Retinal pigment epithelial cell (primary cell): Measurements from ENCODE around the gene CNTROB.

Experiments
- DNase-seq: peaks from one replicate; pipeline ENCODE4 v3.0.0-alpha.2; 2010; ENCODE audit warnings: low read depth
- H3K4me3 ChIP-seq: 2 replicates; pipeline ENCODE4 v1.5.1; 2011; ENCODE audit warnings: mild to moderate bottlenecking, low read length, control low read depth, moderate library complexity
- TF ChIP-seq, protein P1 (sequence below): conservative IDR thresholded peaks from 2 replicates; pipeline ENCODE4 v1.5.1; 2011; ENCODE audit warnings: low read depth, low read length, control low read depth, inconsistent platforms

Gene CNTROB

DNA sequence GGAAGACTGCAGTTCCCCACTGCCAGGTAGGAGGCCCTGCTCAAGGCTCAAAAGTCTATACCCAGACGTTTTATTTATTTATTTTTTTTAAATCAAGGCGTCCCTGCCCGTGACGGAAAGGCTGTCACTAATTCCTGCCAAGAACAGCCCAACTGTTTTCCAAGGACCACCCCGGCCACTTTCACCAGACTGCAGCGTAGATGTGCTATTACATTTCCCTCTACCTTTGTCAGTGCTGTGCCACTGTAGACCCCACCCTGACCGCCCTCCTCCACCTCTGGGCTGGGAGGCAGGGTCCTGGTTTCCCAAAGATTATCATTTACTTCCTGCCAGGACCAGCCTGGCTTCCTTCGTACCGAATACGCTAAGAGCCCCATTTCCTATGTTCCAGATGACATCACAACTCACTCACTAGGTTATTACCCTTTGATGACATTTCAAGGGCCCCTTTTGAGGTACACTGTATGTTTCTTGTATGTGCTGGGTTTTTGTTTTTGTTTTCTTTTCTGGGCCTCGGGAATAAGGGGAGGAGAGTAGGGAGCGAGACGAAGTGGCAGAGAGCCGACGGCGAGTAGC lies 9.6 kb upstream of the CNTROB start:
- TF ChIP-seq, protein P1, sequence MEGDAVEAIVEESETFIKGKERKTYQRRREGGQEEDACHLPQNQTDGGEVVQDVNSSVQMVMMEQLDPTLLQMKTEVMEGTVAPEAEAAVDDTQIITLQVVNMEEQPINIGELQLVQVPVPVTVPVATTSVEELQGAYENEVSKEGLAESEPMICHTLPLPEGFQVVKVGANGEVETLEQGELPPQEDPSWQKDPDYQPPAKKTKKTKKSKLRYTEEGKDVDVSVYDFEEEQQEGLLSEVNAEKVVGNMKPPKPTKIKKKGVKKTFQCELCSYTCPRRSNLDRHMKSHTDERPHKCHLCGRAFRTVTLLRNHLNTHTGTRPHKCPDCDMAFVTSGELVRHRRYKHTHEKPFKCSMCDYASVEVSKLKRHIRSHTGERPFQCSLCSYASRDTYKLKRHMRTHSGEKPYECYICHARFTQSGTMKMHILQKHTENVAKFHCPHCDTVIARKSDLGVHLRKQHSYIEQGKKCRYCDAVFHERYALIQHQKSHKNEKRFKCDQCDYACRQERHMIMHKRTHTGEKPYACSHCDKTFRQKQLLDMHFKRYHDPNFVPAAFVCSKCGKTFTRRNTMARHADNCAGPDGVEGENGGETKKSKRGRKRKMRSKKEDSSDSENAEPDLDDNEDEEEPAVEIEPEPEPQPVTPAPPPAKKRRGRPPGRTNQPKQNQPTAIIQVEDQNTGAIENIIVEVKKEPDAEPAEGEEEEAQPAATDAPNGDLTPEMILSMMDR = no peak
- H3K4me3 ChIP-seq = peak overlapping the region; percentile 40
- DNase-seq = no peak

DNA sequence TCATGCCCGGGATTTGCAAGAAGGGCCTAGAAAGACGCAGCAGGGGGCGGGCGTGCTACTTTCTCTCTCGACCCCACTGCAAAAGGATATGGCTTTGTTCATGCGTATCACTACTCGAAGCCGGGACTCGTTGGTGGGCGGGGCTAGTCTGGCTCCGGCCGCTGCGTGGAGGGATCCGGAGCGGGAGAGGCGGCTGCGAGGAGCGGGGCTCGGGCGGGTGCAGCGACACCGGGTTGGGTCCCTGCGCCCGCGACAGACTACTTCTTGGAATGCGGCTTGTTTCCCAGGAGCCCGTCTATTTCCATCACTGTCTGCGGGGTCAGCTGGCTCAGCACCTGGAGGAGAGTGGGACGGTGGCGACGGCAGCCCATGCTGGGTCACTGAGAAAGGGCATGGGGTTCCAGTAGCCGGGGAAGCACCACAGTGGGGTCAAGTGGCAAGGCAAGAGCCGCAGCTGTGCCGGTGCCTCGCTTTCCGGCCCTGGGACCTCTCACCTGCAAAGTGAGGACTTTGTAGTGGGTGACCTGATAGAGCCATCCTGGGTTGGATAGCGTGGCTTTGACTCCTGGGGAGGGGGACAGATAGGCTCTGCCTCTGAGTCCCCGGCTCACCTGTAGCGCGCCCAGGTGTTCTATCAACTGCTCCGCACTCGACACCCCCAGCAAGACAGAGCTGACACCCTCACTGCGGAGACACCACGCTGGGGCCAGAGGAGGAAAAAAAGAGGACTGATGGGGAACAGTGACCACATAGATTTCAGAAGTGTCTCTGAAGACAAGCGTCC lies 9.0 kb upstream of the CNTROB start:
- no peak for DNase-seq
- TF ChIP-seq, protein P1 = peak; percentile 23
- H3K4me3 ChIP-seq = peak overlapping the region; percentile 40

DNA sequence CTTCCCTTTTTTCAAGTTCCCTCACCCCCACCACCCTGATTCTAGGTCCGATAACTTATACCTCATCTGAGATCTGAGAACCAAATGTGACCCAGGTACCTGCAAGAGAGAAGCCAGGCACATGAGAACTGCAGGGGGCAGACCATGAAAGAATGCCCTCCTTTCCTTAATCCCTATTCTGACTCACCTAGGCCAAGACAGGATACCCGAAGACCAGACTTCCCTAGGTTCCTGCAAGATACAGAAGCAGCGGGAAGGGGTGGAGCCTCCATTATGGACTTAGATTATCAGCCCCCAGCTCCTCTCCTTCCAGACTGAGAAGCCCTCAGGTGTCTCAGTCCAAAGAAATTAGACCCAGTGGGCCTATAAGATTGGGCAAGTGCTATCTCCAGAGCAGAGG lies 4.4 kb upstream of the CNTROB start:
- no peak for DNase-seq
- no peak overlapping the region for H3K4me3 ChIP-seq
- TF ChIP-seq, protein P1 = no peak

DNA sequence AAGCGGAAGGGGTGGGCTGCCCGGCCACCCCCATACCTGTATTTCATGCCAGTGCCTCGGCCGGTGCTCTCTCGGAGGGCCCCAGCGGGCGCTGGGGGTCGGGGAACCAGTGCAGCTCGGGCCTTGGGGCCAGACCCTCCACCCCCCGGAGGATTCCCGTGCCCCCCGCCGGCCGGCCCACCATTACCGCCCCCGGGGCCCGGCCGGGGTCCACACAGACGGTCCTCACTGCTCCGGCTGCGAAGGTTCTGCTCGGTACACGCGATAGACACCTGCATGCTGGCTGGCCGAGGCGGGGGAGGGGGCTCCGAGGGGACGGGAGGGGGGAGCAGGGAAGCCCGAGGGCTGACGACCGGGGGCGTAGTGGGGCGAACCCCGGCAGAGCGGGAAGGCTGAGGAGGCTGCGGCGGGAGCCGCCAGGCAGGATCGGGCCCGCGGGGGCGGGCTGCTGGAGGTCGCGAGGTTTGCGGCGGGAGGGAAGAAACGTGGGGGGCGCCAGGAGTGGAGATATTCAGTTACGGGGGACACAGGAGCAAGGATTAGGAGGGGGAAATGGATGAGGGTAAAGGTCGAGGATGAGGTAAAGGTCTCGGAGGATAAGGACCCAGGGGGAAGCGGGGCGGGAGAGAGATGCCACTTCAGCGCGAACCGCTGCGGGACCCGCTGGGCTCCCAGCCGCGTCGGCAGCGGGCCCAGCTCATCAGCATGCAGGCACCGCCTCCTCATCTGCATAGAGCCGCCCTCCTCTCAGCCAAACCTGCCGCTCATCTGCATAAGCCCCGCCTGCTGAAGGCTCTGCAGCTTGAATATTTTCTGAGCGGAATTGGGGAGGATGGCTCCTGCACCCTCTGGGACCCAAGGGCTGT lies 2.6 kb upstream of the CNTROB start, which contains the start of gene KCNAB3:
Gene KCNAB3 (minus strand): TSS at position 699 of the 866 bp plus-strand sequence. CDS start 421 bp downstream, at position 278.
- DNase-seq = no peak
- TF ChIP-seq, protein P1 = no peak
- peak within 1 kb of the TSS; percentile 49 for H3K4me3 ChIP-seq

DNA sequence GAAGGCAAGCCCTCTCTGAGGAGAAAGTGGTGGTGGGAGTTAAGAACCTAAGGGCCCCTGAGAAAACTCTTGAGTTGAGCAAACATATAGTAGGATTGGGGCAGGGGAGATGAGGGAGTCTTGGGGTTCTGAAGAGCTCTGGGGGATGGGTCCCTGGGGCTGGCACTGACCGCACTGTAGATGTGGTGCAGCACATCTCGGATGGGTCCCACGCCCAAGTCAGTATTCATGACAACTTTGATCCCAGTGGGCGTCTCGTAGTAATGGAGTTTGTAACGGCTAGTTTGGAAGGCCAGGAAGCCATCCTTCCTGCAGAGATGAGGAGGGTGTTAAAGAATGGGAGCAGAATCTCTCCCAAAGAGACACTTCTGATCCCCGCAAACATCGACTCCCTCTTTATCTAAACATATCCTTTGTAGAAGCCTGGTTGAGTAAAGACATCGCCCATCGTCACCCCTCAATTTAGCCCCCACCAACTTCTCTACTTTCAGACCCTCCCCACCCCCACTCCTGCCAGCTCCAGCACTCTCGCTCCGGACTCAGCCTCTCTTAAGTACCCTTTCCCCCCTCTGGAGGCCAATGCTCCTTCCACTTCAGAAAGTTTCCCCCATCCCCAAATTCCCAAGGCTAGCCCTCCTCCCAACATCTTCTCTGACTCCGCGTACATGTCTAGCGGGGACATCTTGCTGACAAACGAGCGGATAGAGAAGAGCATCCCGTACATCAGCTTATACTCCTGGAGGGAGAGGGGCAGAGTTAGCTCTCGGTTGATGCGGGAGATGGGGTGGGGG lies 970 bp upstream of the CNTROB start:
- DNase-seq = no peak
- TF ChIP-seq, protein P1 = no peak
- peak overlapping the region; percentile 99 for H3K4me3 ChIP-seq

DNA sequence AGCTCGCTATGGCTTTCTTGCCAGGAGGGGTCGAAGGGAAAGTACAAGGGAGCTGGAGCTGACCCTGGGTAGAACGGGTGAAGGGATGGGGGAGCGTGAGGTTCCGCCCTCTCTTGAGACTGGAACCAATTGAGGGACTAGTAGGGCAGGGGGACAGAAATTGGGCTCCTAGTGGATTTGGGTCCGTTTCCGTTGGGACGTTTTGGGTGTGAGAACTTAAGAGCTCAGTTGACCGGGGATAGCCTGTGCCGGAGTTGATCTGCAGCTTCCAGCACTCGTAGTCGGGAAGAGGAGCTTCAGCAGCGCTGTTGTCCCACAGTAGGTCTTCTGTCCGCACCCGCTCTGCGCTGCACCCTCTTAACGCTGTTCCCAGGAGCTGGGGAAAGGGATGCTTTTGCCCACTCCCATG lies 481 bp downstream of the CNTROB start:
- no peak for DNase-seq
- TF ChIP-seq, protein P1 = no peak
- peak overlapping the region; percentile 99 for H3K4me3 ChIP-seq
